Thyroid gland (tissue), 4 donors: ENCODE measurements around the gene KIRREL2.

ENCODE experiments used
- CTCF ChIP-seq, 6 experiments: fragments of 200-600 bp in 3 of 6; fragments of 450-650 bp in 3 of 6; sonication (generic) in 3 of 6; IDR thresholded peaks; one replicate each; pipeline ENCODE4 v1.5.1; 2016 to 2019; ENCODE audit warnings: antibody characterized with exemption in 6 of 6, mild to moderate bottlenecking in 2 of 6, inconsistent platforms in 1 of 6, moderate library complexity in 1 of 6
- POLR2A ChIP-seq, 2 donors: fragments of 450-650 bp; IDR thresholded peaks; one replicate each; pipeline ENCODE4 v1.6.1; 2017; ENCODE audit warnings: antibody characterized with exemption in 2 of 2, mild to moderate bottlenecking in 2 of 2, moderate library complexity in 1 of 2

GRCh38 chr19:35895911-35896642 is 39.4 kb downstream of the KIRREL2 start:
- TF ChIP-seq POLR2A (IDR thresholded peaks at IDR 0.05), result no peak
- TF ChIP-seq CTCF (IDR thresholded peaks at IDR 0.05), result no peak
